NCI-H748 (cell line): ENCODE measurements around the gene PPM1E.
"Not testable (repeated sequence)": the region's sequence is repeated elsewhere in the genome, so short reads cannot be mapped to it uniquely, and the experiment has no call there.

Experiments used
- DNase-seq: peaks from one replicate; lab custom pipeline; 2025; ENCODE audit not compliant: unreplicated experiment; lab: John Stamatoyannopoulos, UW

Gene PPM1E

GRCh38 chr17:58837699-58838098 lies 82.0 kb downstream of the PPM1E start:
- DNase-seq, result no peak

- no peak for DNase-seq
Observed at GRCh38 chr17:58840820-58841612, 85.4 kb downstream of the PPM1E start.

- not testable (repeated sequence) for DNase-seq
Observed at GRCh38 chr17:58846413-58846812, 90.8 kb downstream of the PPM1E start.

- not testable (repeated sequence) for DNase-seq
Observed at GRCh38 chr17:58850106-58850505, 94.5 kb downstream of the PPM1E start.

DNA sequence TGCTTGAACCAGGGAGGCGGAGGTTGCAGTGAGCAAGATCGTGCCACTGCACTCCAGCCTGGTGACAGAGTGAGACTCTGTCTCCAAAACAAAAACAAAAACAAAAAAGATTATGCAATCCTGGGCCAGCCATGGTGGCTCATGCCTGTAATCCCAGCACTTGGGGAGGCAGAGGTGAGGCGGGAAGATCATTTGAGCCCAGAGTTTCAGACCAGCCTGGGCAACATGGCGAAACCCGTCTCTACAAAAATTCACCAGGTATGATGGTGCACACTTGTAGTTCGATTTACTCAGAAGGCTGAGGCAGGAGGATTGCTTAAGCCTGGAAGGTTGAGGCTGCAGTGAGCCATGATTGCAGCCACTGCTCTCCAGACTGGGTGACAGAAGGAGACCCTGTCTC lies 109.6 kb downstream of the PPM1E start:
- no peak for DNase-seq

DNA sequence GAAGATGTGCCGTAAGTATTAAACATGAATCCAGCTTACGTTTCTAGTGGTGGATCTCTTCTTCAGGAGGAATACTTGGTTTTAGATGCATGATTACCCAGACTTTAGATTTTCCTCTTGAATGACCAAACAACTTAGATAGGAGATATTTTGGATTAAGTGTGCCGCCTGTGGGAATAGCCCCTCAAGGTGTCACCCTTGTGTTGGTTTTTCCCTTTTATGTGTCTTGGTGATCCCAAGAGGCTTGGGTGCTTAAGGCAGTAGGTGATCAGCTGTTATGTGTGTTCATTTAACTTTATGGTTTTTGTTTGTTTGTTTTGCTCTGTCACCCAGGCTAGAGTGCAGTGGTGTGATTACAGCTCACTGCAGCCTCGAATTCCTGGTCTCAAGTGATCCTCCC lies 115.1 kb downstream of the PPM1E start:
- no peak for DNase-seq

DNA sequence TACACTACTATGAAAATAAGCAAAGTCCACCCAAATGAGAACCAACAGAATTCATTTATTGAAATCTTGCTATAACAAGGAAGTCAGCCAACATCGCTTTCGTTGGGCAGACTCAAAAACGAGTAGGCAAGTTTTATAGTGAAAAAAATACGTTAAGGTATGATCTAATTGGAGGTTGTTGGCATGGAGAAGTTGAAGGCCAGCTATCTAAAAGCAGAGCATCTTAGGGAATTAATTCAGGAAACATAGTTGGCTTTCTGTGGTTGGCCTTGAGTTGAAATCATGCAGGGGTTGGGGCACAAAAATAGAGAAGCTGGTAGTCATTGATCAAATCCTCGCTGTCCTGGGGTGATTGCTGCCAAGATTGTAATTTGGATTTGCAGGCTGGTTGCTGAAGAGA lies 118.3 kb downstream of the PPM1E start:
- DNase-seq, result no peak

- DNase-seq, result no peak
Observed at GRCh38 chr17:58875261-58875660, 119.6 kb downstream of the PPM1E start.

DNA sequence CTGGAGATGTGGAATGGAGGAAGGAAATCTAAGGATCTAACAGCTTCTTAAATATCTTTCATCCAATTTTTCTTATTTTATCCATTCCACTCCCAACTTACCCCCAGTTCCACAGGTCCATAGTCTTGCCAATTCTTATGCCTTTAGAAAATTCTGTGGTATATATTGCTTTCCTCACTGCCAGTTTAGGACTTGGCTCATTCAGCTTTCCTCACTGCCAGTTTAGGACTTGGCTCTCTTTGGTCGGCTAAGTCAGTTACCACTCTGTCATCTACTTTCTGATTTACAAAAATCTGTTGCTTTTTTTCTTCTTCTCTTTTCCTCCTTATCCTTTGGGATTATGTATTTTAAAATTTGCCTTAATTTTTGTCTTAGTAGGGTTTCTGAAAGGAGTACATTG lies 128.5 kb downstream of the PPM1E start:
- DNase-seq, result no peak

GRCh38 chr17:58886514-58886913 lies 130.9 kb downstream of the PPM1E start:
- DNase-seq, result no peak

GRCh38 chr17:58889928-58890327 lies 134.3 kb downstream of the PPM1E start:
- no peak for DNase-seq

DNA sequence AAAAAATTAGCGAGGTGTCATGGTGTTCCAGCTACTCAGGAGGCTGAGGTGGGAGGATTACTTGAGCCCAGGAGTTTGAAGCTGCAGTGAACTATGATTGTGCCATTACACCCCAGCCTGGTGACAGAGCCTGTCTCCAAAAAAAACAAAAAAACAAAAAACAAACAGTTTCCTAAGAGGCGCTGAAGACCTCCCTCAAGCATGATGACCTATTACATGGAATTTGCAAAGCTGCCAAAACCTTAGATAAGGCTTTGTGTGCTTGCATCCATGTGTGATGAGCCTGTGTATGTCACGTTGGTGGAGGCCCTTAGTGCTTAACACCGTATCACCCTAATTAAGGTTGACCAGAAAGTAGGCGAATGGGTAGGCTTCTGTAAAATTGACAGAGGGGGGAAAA lies 143.5 kb downstream of the PPM1E start:
- no peak for DNase-seq

- DNase-seq, result no peak
Observed at GRCh38 chr17:58902322-58902721, 146.7 kb downstream of the PPM1E start.

DNA sequence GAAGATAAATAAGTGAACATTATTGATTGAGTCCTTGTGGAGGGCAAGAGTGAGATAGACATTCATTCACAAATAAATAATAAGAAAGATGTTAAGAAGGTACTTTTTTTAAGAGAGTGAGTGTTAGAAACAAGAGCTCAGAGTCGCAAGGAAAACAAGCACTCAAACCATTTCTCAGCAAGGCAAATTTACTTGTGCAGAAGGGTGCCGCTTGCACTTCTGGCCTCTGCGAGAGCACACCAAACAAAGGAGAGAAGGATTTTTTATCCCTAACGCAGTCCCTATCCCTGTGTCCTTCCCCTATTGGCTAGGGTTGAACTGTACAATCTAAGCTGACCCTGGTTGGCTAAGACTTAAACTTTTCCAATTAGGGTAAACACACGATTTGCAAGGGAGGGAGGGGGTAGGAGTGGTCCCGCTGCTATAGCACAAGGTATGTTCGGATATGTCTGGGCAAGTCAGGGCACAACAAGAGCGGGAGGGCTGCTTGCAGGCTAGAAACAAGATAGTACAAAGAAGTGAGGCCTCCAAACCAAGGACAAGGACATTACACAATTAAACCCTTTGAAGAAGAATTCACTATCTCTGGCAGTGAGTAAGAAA lies 156.2 kb downstream of the PPM1E start:
- no peak for DNase-seq

DNA sequence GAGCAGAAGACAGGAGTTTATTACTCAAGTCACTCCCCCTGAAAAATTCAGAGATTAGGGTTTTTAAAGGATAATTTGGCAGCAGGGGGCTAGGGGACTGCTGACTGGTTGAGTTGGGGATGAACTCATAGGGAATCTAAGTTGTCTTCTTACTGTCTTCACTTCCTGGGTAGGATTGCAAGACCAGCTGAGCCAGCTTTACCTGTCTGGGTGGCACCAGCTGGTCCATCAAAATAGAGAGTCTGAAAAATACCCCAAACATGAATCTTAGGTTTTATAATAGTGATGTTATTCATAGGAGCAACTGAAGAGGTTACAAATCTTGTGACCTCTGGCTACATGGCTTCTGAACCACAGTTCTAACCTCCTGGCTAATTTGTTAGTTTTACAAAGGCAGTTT lies 157.9 kb downstream of the PPM1E start:
- DNase-seq, result no peak

DNA sequence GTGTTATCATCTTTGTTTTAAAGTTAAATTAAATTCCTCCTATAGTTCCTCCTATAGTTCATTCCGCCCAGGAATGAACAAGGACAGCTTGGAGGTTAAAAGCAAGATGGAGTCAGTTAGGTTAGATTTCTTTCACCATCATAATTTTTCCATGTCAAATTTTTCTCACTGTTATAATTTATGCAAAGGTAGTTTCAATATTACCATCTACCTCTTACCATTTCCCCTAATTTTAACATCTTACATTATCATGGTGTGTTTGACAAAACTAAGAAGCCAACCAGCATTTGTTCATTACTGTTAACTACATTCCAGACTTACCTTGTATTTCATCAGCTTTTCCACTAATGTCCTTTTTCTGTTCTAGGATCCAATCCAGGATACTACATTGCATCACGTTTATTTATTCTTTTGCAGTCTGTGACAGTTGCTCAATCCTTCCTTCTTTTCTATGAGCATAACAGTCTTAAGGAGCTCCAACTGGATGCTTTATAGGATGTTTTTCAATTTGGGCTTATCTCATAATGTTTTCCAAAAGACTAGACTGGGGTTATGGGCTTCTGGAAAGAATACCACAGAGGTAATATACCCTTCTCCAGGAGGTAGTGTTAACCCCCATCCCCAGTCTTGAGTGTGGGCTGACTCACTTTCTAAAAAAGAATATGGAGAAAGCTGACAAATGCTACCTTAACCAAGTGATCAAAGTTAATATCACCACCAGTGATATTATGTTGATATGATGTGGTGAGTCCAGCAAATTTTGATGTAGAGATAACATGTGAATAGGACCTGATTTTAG lies 158.5 kb downstream of the PPM1E start:
- no peak for DNase-seq

GRCh38 chr17:58917228-58917627 lies 161.6 kb downstream of the PPM1E start:
- no peak for DNase-seq

DNA sequence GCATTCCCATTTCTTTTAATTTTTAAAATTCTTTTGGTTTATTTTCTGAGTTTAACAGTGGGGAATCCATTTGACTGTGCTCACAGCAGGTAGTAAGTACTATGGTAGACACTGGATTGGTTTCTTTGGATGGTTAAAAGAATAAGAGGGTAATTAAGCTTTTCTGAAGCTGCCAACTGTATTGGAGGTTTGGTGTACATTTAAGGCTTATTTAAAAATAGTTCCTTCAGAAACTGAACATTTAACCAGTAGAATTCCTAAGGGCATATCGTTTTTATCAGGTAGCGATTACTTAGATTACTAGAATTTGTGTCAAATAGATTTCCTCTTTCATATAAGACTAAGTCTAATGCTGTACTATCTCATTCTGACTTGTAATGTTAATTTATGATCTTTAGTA lies 162.4 kb downstream of the PPM1E start:
- DNase-seq, result peak; percentile 39

DNA sequence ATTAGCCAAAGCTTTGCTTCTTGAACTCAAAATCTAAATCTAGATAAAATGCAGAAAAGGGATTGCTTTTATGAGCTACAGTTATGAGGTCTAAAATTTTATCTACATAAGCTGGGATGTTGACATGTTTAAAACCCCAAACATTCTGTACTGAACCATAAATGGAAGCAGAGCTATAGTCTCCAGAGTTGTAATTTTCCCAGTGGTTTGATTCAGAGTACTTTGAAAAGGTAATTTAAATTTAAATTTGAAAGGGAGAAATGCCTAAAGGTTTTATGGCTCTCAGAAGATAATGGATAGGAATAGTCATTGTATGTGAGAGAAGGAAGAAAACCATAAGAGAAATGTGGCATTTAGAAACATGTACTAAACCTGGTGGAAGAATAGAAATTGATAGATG lies 163.2 kb downstream of the PPM1E start:
- DNase-seq, result no peak

- no peak for DNase-seq
Observed at GRCh38 chr17:58920773-58921172, 165.1 kb downstream of the PPM1E start.

DNA sequence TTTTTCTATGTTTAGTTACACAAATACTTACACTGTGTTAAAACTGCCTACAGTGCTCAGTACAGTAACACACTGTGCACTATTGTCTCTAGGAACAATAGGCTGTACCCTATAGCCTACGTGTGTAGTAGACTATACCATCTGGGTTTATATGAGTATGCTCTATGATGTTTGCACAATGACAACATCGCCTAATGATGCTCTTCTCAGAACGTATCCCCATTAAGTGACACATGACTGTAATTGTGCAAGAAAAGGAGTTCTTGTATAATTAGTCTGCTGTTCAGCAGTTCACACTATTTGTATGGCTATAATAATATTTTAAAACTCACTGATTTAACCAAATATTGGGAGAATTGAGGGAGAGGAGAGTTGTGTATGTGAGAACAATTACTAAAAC lies 177.3 kb downstream of the PPM1E start:
- peak; percentile 88 for DNase-seq

GRCh38 chr17:58936295-58936694 lies 180.6 kb downstream of the PPM1E start:
- no peak for DNase-seq
